GM15510 (cell line): ENCODE measurements around the gene ETS2.

Experiments used
- POLR2A ChIP-seq: IDR thresholded peaks from 3 replicates; pipeline ENCODE4 v1.6.1; 2011; ENCODE audit warnings: borderline replicate concordance; ENCODE audit not compliant: insufficient read length; ENCODE audit errors: extremely low read depth

ETS2 gene

GRCh38 chr21:38817371-38818324, 11.9 kb downstream of the ETS2 start:
- no peak for TF ChIP-seq POLR2A

- no peak for TF ChIP-seq POLR2A
Measured at GRCh38 chr21:38818325-38818723, 12.6 kb downstream of the ETS2 start.

DNA sequence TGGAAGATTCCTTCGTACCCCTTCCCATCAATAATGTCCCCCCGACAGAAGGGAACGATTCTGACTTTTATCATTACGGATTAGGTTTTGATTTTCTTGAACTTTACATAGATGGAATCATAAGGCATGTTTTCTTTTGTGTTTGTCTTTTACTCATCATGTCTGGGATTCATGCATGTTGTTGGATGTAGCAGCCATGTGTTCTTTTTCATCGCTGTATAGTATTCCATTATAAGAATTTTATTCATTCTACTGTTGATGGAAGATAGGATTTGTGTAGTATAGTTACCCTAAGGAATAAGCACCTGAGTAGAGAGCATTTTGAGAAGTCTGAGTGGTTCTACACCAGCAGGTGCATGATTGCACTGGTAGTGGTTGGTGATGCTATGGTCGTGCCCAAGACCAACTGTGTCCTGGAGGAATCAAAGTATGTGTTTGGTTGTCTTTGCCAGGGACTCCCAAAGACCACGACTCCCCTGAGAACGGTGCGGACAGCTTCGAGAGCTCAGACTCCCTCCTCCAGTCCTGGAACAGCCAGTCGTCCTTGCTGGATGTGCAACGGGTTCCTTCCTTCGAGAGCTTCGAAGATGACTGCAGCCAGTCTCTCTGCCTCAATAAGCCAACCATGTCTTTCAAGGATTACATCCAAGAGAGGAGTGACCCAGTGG, 13.5 kb downstream of the ETS2 start:
- no peak for TF ChIP-seq POLR2A

GRCh38 chr21:38819719-38820159, 14.0 kb downstream of the ETS2 start:
- no peak for TF ChIP-seq POLR2A

- TF ChIP-seq POLR2A, result no peak
Measured at GRCh38 chr21:38820471-38821239, 14.9 kb downstream of the ETS2 start.

- TF ChIP-seq POLR2A, result no peak
Measured at GRCh38 chr21:38821248-38821647, 15.5 kb downstream of the ETS2 start.

GRCh38 chr21:38821959-38822682, 16.4 kb downstream of the ETS2 start:
- TF ChIP-seq POLR2A, result no peak

DNA sequence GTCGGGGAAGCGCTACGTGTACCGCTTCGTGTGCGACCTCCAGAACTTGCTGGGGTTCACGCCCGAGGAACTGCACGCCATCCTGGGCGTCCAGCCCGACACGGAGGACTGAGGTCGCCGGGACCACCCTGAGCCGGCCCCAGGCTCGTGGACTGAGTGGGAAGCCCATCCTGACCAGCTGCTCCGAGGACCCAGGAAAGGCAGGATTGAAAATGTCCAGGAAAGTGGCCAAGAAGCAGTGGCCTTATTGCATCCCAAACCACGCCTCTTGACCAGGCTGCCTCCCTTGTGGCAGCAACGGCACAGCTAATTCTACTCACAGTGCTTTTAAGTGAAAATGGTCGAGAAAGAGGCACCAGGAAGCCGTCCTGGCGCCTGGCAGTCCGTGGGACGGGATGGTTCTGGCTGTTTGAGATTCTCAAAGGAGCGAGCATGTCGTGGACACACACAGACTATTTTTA, 17.1 kb downstream of the ETS2 start:
- no peak for TF ChIP-seq POLR2A

GRCh38 chr21:38823737-38824123, 18.0 kb downstream of the ETS2 start:
- no peak for TF ChIP-seq POLR2A

- no peak for TF ChIP-seq POLR2A
Measured at GRCh38 chr21:38824124-38824822, 18.5 kb downstream of the ETS2 start.

DNA sequence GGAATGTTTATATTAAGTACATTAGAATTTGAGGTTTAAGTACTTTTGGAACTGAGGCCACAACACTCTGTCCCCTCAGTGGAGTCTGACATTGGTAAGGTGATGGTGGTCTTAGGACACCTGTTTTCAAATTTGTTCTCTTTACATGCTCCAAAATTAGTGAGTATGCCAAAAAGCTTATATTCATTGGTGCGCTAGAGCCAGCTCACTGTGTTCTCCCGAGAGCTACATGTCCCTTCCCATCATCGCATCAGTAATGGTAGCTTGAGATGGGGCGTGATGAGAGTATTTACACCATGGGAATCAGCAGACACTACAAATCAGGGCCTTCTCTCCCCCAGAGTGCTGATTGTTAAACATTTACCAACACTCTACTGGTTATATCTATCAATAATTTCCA, 19.5 kb downstream of the ETS2 start:
- TF ChIP-seq POLR2A, result no peak

GRCh38 chr21:38825921-38826320, 20.2 kb downstream of the ETS2 start:
- no peak for TF ChIP-seq POLR2A

DNA sequence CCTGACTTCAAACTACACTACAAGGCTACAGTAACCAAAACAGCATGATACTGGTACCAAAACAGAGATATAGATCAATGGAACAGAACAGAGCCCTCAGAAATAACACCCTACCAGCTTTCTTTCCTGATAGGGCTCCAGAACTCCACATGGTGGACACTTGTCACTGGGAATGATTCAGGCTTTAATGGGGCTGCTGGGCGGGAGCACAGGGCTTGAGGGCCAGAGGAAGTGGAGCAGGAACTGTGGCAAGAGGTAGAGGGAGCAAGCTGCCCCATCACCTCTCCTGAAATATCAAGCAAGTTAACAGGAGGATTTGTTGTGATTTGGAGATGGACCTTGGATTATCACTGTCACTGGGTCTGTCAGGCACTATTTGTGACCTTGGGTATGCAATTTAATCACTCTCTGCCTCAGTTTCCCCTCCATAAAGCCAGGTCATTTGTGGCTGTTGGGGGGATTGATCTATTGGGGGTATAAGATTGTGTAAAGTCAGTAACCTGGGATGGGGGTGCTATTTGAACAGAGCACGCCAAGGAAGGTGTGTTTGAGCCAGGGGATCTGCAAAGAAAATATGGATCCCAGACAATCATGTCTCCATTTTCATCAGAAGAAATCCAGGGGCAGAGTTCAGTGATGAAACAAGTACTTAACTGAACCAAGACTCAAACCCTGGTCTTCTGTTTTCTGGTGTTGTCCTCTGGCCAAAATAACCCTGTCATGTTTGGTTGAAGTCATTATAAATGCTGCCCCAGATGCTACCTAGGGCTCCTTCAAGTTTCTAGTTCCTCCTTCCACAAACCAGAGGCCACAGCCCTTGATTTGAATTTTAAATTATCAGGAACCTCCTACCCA, 25.2 kb downstream of the ETS2 start:
- TF ChIP-seq POLR2A, result no peak
